GM12891 (cell line): ENCODE results near the gene C8B.

ENCODE experiments used
- DNase-seq: peaks from one replicate; pipeline ENCODE4 v3.0.0; 2011; ENCODE audit warnings: low spot score; ENCODE audit not compliant: insufficient read length
- FAIRE-seq: peaks from 2 replicates; lab custom pipeline; 2011; peaks lifted over from hg19 to GRCh38; lab: Jason Lieb, UNC
- PAX5 ChIP-seq: IDR thresholded peaks from 2 replicates; pipeline ENCODE4 v1.6.1; 2011; ENCODE audit warnings: low read length, moderate library complexity, mild to moderate bottlenecking; ENCODE audit not compliant: insufficient read depth, severe bottlenecking
- POLR2A ChIP-seq: IDR thresholded peaks from 2 replicates; pipeline ENCODE4 v1.6.1; 2011; ENCODE audit warnings: low read depth, low read length, control low read depth
- POLR2AphosphoS5 ChIP-seq: IDR thresholded peaks from 2 replicates; pipeline ENCODE4 v1.6.1; 2011; ENCODE audit warnings: low read depth, low read length, control low read depth
- POU2F2 ChIP-seq: IDR thresholded peaks from 2 replicates; pipeline ENCODE4 v1.6.1; 2011; ENCODE audit warnings: low read depth, mild to moderate bottlenecking, control low read depth, low read length, moderate library complexity
- SPI1 ChIP-seq: IDR thresholded peaks from 2 replicates; pipeline ENCODE4 v1.6.1; 2011; ENCODE audit warnings: low read depth, low read length, control low read depth
- TAF1 ChIP-seq: IDR thresholded peaks from 2 replicates; pipeline ENCODE4 v1.6.1; 2011; ENCODE audit warnings: low read depth, low read length, control low read depth

C8B gene

DNA sequence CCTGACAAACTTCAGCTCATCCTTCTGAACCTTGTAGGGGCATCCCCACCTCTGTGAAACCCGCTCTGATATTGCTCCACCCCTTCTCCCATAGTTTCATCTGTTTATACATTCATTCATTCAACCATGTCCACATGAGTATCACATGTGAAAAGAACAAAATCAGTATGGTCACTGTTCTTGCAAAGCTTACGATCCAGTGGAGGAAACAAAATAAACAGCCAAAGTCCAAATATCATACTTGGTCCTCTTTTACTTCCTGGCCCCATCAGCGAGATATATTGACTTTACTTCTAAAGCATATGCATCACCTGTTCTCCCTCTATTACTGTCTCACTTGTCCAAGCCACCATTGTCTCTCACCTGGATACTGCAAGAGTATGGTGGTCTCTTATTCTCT lies 75.6 kb downstream of the C8B start:
- no peak for TF ChIP-seq PAX5
- no peak for TF ChIP-seq POLR2A
- no peak for TF ChIP-seq POLR2AphosphoS5
- no peak for TF ChIP-seq SPI1
- no peak for TF ChIP-seq POU2F2
- no peak for TF ChIP-seq TAF1
- DNase-seq (no peak), FAIRE-seq (no peak)

DNA sequence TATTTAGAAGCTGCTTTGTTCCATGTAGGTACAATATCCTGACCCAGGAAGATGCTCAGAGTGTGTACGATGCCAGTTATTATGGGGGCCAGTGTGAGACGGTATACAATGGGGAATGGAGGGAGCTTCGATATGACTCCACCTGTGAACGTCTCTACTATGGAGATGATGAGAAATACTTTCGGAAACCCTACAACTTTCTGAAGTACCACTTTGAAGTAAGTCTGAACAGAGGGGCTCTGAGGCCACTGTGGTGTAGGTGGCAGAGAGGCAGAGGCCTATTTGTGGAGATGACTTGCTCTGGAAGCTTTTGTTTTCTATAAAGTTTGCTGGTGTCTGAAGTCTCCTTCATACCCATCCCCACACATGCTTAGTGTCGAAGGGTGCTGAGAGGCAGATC lies 84.4 kb downstream of the C8B start:
- DNase-seq (no peak), FAIRE-seq (no peak)
- TF ChIP-seq POLR2A (no peak), PAX5 (no peak)

GRCh38 chr1:56880774-56881173 lies 85.0 kb downstream of the C8B start:
- DNase-seq (no peak), FAIRE-seq (no peak)
- TF ChIP-seq POLR2A = no peak
- TF ChIP-seq TAF1 = no peak
- no peak for TF ChIP-seq PAX5
- TF ChIP-seq POU2F2 = no peak
- TF ChIP-seq SPI1 = no peak
